ENCODE data around the gene RACK1.

The RACK1 gene

DNA sequence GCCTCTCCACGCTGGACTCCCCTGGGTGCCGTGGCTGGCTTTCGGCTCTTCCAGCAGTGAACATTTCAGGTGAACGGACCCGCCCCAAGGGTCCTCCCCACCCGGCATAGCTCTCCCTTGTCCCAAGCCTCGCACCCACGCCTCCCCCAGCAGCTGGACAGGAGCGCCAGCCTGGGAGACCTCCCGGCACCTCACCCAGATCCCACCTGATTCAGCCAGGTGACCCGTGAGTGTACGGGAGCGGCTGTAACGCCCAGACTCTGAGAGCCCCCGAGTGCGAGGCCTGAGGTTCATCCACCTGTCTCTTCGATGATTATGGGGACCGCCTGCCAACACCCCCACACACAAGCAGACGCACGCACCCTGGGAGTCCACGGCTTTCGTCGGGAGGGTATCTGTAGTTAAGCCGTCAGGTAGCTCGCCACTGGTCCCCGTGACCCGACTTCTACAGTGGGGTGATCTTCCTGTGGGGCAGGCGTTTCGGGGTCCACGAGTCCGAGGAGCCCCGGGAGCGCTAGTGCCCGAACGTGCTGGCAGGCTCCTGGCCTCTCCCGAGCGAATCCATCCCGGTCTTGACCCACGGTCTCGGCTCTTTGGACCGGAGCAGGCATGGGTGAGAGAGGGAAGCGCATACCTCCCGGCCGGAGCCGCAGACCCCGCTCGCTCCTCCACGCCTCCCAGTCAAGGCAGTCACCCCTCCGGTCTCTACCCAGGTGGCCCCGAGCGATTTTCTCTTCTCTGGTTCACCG is 53.6 kb downstream of the RACK1 start:
- peak overlapping the region; percentile 87 for H3K4me3 ChIP-seq (ENCODE audit: low read length)
- DNase-seq (ENCODE audit: low read depth): no peak
- TF ChIP-seq, protein P1, sequence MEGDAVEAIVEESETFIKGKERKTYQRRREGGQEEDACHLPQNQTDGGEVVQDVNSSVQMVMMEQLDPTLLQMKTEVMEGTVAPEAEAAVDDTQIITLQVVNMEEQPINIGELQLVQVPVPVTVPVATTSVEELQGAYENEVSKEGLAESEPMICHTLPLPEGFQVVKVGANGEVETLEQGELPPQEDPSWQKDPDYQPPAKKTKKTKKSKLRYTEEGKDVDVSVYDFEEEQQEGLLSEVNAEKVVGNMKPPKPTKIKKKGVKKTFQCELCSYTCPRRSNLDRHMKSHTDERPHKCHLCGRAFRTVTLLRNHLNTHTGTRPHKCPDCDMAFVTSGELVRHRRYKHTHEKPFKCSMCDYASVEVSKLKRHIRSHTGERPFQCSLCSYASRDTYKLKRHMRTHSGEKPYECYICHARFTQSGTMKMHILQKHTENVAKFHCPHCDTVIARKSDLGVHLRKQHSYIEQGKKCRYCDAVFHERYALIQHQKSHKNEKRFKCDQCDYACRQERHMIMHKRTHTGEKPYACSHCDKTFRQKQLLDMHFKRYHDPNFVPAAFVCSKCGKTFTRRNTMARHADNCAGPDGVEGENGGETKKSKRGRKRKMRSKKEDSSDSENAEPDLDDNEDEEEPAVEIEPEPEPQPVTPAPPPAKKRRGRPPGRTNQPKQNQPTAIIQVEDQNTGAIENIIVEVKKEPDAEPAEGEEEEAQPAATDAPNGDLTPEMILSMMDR (conservative IDR thresholded peaks at IDR 0.05; ENCODE audit: low read length): no peak

GRCh38 chr5:181189363-181189961 is 54.2 kb downstream of the RACK1 start:
- TF ChIP-seq, protein P1 (conservative IDR thresholded peaks at IDR 0.05; ENCODE audit: low read length): no peak
- peak; percentile 28 for DNase-seq (ENCODE audit: low read depth)
- H3K4me3 ChIP-seq (ENCODE audit: low read length): peak overlapping the region; percentile 87

DNA sequence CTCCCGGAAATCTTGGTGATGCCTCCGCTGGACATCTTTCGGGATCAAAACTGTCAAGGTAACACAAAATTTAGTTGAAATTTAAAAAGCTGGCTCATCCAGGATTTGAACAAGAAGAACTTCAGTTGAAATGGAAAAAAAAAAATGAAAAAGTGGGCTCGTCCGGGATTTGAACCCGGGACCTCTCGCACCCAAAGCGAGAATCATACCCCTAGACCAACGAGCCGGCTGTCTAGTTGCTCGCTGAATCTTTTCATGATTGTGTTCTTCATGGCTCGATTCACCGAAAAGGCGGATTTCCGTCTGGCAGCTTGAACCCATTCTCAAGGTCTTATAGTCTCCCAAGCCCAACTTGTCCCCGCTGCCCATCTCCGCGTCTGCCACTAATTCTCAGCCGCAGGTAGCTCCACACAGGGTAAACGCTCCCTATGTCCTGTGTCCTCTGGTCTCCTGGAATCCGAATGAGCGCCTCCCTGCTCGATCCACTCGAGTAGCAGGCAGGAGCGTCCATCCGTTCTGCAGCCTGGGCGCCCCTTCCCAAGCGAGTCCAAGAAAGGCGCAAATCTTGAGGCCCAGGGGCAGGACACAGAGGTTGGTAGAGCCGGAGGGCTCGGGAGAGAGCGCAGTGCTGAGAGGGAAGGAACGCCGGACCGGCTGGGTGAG is 54.9 kb downstream of the RACK1 start:
- TF ChIP-seq, protein P1 (conservative IDR thresholded peaks at IDR 0.05; ENCODE audit: low read length): peak; percentile 22
- H3K4me3 ChIP-seq (ENCODE audit: low read length): peak overlapping the region; percentile 87
- peak; percentile 66 for DNase-seq (ENCODE audit: low read depth)

- DNase-seq (ENCODE audit: low read depth): peak; percentile 86
- TF ChIP-seq, protein P1 (conservative IDR thresholded peaks at IDR 0.05; ENCODE audit: low read length): peak; percentile 46
- H3K4me3 ChIP-seq (ENCODE audit: low read length): peak overlapping the region; percentile 51
Observed at GRCh38 chr5:181187500-181188213, 56.0 kb downstream of the RACK1 start.

GRCh38 chr5:181186986-181187499 is 56.7 kb downstream of the RACK1 start:
- DNase-seq (ENCODE audit: low read depth): no peak
- TF ChIP-seq, protein P1 (conservative IDR thresholded peaks at IDR 0.05; ENCODE audit: low read length): no peak
- H3K4me3 ChIP-seq (ENCODE audit: low read length): peak overlapping the region; percentile 36
